ENCODE measurements around the gene GSTM1. TPM values are rescaled to one million over a fixed set of nuclear protein-coding genes. Genes with fewer than 3 reads are reported as not detected.

GSTM1 gene
- total RNA-seq, 1 experiment from 2014 or later, result not detected

- Mint-ChIP-seq H3K4me1 (ENCODE audit: low read depth, unreplicated experiment) (peaks cover 18% of the 10 kb centered on the region), H3K4me3 (ENCODE audit: unreplicated experiment) (peak within 1 kb of the TSS; percentile 80), H3K9me3 (ENCODE audit: unreplicated experiment) (no peaks in the 10 kb centered on the region), H3K27me3 (ENCODE audit: insufficient read depth, unreplicated experiment) (no peaks in the 10 kb centered on the region), H3K36me3 (ENCODE audit: insufficient read depth, unreplicated experiment) (no peaks in the 10 kb centered on the region), H3K27ac (ENCODE audit: unreplicated experiment) (peak within 1 kb of the TSS; percentile 76)
- intact Hi-C loops (cut with micrococcal nuclease; ENCODE audit: unreplicated experiment), result loop anchor here (5.0 kb wide), 1 partner anchor 116 kb away; no protein-coding TSS in a partner anchor
- TF ChIP-seq, protein P1, sequence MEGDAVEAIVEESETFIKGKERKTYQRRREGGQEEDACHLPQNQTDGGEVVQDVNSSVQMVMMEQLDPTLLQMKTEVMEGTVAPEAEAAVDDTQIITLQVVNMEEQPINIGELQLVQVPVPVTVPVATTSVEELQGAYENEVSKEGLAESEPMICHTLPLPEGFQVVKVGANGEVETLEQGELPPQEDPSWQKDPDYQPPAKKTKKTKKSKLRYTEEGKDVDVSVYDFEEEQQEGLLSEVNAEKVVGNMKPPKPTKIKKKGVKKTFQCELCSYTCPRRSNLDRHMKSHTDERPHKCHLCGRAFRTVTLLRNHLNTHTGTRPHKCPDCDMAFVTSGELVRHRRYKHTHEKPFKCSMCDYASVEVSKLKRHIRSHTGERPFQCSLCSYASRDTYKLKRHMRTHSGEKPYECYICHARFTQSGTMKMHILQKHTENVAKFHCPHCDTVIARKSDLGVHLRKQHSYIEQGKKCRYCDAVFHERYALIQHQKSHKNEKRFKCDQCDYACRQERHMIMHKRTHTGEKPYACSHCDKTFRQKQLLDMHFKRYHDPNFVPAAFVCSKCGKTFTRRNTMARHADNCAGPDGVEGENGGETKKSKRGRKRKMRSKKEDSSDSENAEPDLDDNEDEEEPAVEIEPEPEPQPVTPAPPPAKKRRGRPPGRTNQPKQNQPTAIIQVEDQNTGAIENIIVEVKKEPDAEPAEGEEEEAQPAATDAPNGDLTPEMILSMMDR (IDR thresholded peaks at IDR 0.05; ENCODE audit: insufficient read depth in 1 of 2, low read depth in 1 of 2, low read length in 1 of 2, severe bottlenecking in 1 of 2, unreplicated experiment in 1 of 2), result no peak
- Histone ChIP-seq H3K4me1 (no peaks in the 10 kb centered on the region), H3K36me3 (ENCODE audit: control insufficient read depth, insufficient read depth, low read length) (no peaks in the 10 kb centered on the region), H3K4me3 (ENCODE audit: low read depth, low read length) (peak within 1 kb of the TSS; percentile 48), H3K27me3 (replicated peaks; ENCODE audit: control insufficient read depth, insufficient read depth, low read length) (no peaks in the 10 kb centered on the region), H3K9me3 (no peaks in the 10 kb centered on the region)
- DNase-seq, result peak; percentile 77 to 84
- ChIA-PET CTCF (interaction anchor here (0.7 to 1.3 kb wide), 4 partner anchors 16 to 527 kb away, joined by 3 to 6 read pairs (median 4); no protein-coding TSS in a partner anchor), POLR2A (interaction anchor here (0.5 to 0.6 kb wide), 3 partner anchors 35 to 145 kb away, joined by 3 to 10 read pairs (median 3); partner anchors contain the start of gene GNAI3)
- TSS peak; percentile 64 for BruUV-seq (replicated peaks)
These were observed 31.8 kb upstream of the GSTM1 start, which contains the start of gene GSTM4 for GRCh38 chr1:109655615-109656519. GSTM4 (plus strand) TSS chr1:109656099; CDS start chr1:109656390, 291 bp downstream.

DNA sequence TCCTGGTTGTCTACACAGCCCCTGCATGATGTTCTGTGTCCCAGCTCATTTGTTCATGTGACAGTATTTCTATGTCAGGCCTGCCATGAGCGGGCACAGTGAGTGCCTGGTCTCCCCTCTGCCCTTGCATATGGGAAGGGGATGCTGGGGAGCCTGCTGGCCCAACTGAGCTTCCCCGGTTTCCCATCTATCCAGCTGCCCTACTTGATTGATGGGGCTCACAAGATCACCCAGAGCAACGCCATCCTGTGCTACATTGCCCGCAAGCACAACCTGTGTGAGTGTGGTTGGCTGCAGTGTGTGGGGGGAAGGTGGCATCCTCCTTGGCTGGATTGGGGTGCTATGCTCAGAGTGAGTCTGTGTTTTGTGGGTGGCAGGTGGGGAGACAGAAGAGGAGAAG lies 30.2 kb upstream of the GSTM1 start:
- Mint-ChIP-seq H3K9me3 (ENCODE audit: unreplicated experiment) (no peaks in the 10 kb centered on the region), H3K4me3 (ENCODE audit: unreplicated experiment) (no peak overlapping the region), H3K36me3 (ENCODE audit: insufficient read depth, unreplicated experiment) (no peaks in the 10 kb centered on the region), H3K27ac (ENCODE audit: unreplicated experiment) (no peak overlapping the region), H3K4me1 (ENCODE audit: low read depth, unreplicated experiment) (peaks cover 18% of the 10 kb centered on the region), H3K27me3 (ENCODE audit: insufficient read depth, unreplicated experiment) (no peaks in the 10 kb centered on the region)
- no peaks in the 10 kb centered on the region for H3K27me3 ChIP-seq (replicated peaks; ENCODE audit: control insufficient read depth, insufficient read depth, low read length)
- H3K4me3 ChIP-seq (ENCODE audit: low read depth, low read length), result no peak overlapping the region
- no peaks in the 10 kb centered on the region for H3K36me3 ChIP-seq (ENCODE audit: control insufficient read depth, insufficient read depth, low read length)
- POLR2A ChIA-PET, result no interaction called here
- no peak for DNase-seq
- CTCF ChIA-PET, result no interaction called here
- BruUV-seq (replicated peaks), result no TSS peak
- TF ChIP-seq, protein P1 (IDR thresholded peaks at IDR 0.05; ENCODE audit: insufficient read depth in 1 of 2, low read depth in 1 of 2, low read length in 1 of 2, severe bottlenecking in 1 of 2, unreplicated experiment in 1 of 2), result no peak
- H3K4me1 ChIP-seq, result no peaks in the 10 kb centered on the region
- H3K9me3 ChIP-seq, result no peaks in the 10 kb centered on the region
- intact Hi-C loops (cut with micrococcal nuclease; ENCODE audit: unreplicated experiment), result loop anchor here (5.0 kb wide), 1 partner anchor 115 kb away; no protein-coding TSS in a partner anchor

DNA sequence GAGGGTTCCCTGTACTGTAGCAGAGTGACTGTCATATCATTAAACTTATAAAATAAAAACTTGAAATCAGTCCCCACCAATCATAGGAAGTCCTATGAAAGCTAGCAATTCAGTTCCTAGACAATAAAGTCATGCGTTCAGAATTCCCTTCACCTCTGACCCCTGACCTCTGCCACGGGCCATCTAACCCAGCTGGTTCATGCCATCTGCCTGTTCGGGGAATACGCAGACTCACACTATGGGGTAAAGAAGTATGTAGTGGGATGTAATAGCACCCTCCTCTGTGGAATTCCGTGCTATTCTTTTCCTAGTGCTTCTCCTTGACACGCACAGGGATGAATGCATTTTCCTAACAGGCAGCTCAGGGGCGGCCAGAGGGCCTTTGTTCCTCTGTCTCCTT lies 29.6 kb upstream of the GSTM1 start:
- no TSS peak for BruUV-seq (replicated peaks)
- Mint-ChIP-seq H3K9me3 (ENCODE audit: unreplicated experiment) (no peaks in the 10 kb centered on the region), H3K4me1 (ENCODE audit: low read depth, unreplicated experiment) (peaks cover 16% of the 10 kb centered on the region), H3K27me3 (ENCODE audit: insufficient read depth, unreplicated experiment) (no peaks in the 10 kb centered on the region), H3K36me3 (ENCODE audit: insufficient read depth, unreplicated experiment) (no peaks in the 10 kb centered on the region), H3K4me3 (ENCODE audit: unreplicated experiment) (no peak overlapping the region), H3K27ac (ENCODE audit: unreplicated experiment) (no peak overlapping the region)
- Histone ChIP-seq H3K4me1 (no peaks in the 10 kb centered on the region), H3K9me3 (no peaks in the 10 kb centered on the region), H3K36me3 (ENCODE audit: control insufficient read depth, insufficient read depth, low read length) (no peaks in the 10 kb centered on the region), H3K27me3 (replicated peaks; ENCODE audit: control insufficient read depth, insufficient read depth, low read length) (no peaks in the 10 kb centered on the region), H3K4me3 (ENCODE audit: low read depth, low read length) (no peak overlapping the region)
- DNase-seq, result no peak
- ChIA-PET CTCF (interaction anchor here (1.0 kb wide), 1 partner anchor 119 kb away, joined by 3 read pairs; no protein-coding TSS in a partner anchor), POLR2A (no interaction called here)
- intact Hi-C loops (cut with micrococcal nuclease; ENCODE audit: unreplicated experiment), result loop anchor here (5.0 kb wide), 1 partner anchor 114 kb away; no protein-coding TSS in a partner anchor
- TF ChIP-seq, protein P1 (IDR thresholded peaks at IDR 0.05; ENCODE audit: insufficient read depth in 1 of 2, low read depth in 1 of 2, low read length in 1 of 2, severe bottlenecking in 1 of 2, unreplicated experiment in 1 of 2), result no peak

Data from Caco-2 (cell line).